HEK293 (cell line): ENCODE measurements around the gene EYA3.

ENCODE experiments used
- CTCF ChIA-PET: fragments of 350-600 bp; formaldehyde crosslinking; extraction: SDS; loops from one replicate; lab custom pipeline; 2021; ENCODE audit warnings: antibody characterized with exemption; lab: Yijun Ruan, JAX
- POLR2A ChIA-PET: fragments of 300-600 bp; formaldehyde crosslinking; extraction: SDS; loops from one replicate; lab custom pipeline; 2020; ENCODE audit warnings: antibody characterized with exemption, inconsistent platforms; lab: Yijun Ruan, JAX
- H3K27ac ChIP-seq: fragments of 200-500 bp; sonication (Bioruptor generic); 2 replicates; pipeline ENCODE4 v1.5.1; 2014; ENCODE audit warnings: low read depth, low read length, control low read depth, inconsistent platforms; ENCODE audit errors: extremely low read depth
- H3K36me3 ChIP-seq, 2 experiments: fragments of 200-500 bp in 1 of 2; sonication (Bioruptor generic) in 1 of 2; 1 replicate in 1 of 2; 2 replicates in 1 of 2; pipeline ENCODE4 v1.5.1; 2014 to 2017; ENCODE audit warnings: inconsistent platforms in 2 of 2, low read length in 2 of 2; ENCODE audit not compliant: control insufficient read depth in 2 of 2, insufficient read depth in 1 of 2
- H3K4me1 ChIP-seq: fragments of 200-500 bp; sonication (Bioruptor generic); 2 replicates; pipeline ENCODE4 v1.5.1; 2014; ENCODE audit warnings: mild to moderate bottlenecking, low read length, inconsistent platforms; ENCODE audit not compliant: control insufficient read depth, insufficient read depth
- H3K4me3 ChIP-seq: 2 replicates; pipeline ENCODE4 v1.5.1; 2011; ENCODE audit warnings: low read depth, mild to moderate bottlenecking, control low read depth, low read length, moderate library complexity
- H3K9me3 ChIP-seq: fragments of 200-500 bp; sonication (Bioruptor generic); 2 replicates; pipeline ENCODE4 v1.5.1; 2014; ENCODE audit warnings: low read depth, low read length, inconsistent platforms; ENCODE audit not compliant: control insufficient read depth, insufficient read depth
- BCL11B ChIP-seq: fragments of 450-650 bp; formaldehyde crosslinking; IDR thresholded peaks from 2 replicates; pipeline ENCODE4 v1.5.1; 2016; ENCODE audit warnings: low read depth, missing biosample characterization, missing genetic modification characterization
- KLF9 ChIP-seq: fragments of 450-650 bp; formaldehyde crosslinking; IDR thresholded peaks from 2 replicates; pipeline ENCODE4 v1.5.1; 2016; ENCODE audit warnings: missing biosample characterization, missing genetic modification characterization, low read depth
- MYNN ChIP-seq: fragments of 450-650 bp; formaldehyde crosslinking; IDR thresholded peaks from 2 replicates; pipeline ENCODE4 v1.5.1; 2016; ENCODE audit warnings: missing biosample characterization, missing genetic modification characterization, borderline replicate concordance
- SCRT1 ChIP-seq: fragments of 450-650 bp; formaldehyde crosslinking; IDR thresholded peaks from 2 replicates; pipeline ENCODE4 v1.5.1; 2016; ENCODE audit warnings: missing biosample characterization, missing genetic modification characterization, borderline replicate concordance
- SCRT2 ChIP-seq: fragments of 450-650 bp; formaldehyde crosslinking; IDR thresholded peaks from 2 replicates; pipeline ENCODE4 v1.5.1; 2016; ENCODE audit warnings: missing biosample characterization, missing genetic modification characterization
- ZBTB21 ChIP-seq: fragments of 450-650 bp; formaldehyde crosslinking; IDR thresholded peaks from 2 replicates; pipeline ENCODE4 v1.5.1; 2017; ENCODE audit warnings: missing biosample characterization, missing genetic modification characterization
- ZBTB48 ChIP-seq: fragments of 450-650 bp; formaldehyde crosslinking; IDR thresholded peaks from 2 replicates; pipeline ENCODE4 v1.5.1; 2016; ENCODE audit warnings: missing biosample characterization, missing genetic modification characterization
- ZBTB6 ChIP-seq: fragments of 450-650 bp; formaldehyde crosslinking; IDR thresholded peaks from 2 replicates; pipeline ENCODE4 v1.5.1; 2017; ENCODE audit warnings: missing biosample characterization, missing genetic modification characterization
- ZNF121 ChIP-seq: fragments of 450-650 bp; formaldehyde crosslinking; IDR thresholded peaks from 2 replicates; pipeline ENCODE4 v1.5.1; 2016; ENCODE audit warnings: missing biosample characterization, missing genetic modification characterization
- ZNF211 ChIP-seq: fragments of 450-650 bp; formaldehyde crosslinking; IDR thresholded peaks from 2 replicates; pipeline ENCODE4 v1.5.1; 2016; ENCODE audit warnings: low read depth, missing biosample characterization, missing genetic modification characterization
- ZNF248 ChIP-seq: fragments of 450-650 bp; formaldehyde crosslinking; IDR thresholded peaks from 2 replicates; pipeline ENCODE4 v1.5.1; 2017; ENCODE audit warnings: missing biosample characterization, missing genetic modification characterization
- ZNF335 ChIP-seq: fragments of 450-650 bp; formaldehyde crosslinking; conservative IDR thresholded peaks from 2 replicates; pipeline ENCODE4 v1.5.1; 2016; ENCODE audit warnings: missing biosample characterization, missing genetic modification characterization
- ZNF350 ChIP-seq: fragments of 450-650 bp; formaldehyde crosslinking; IDR thresholded peaks from 2 replicates; pipeline ENCODE4 v1.5.0; 2017; ENCODE audit warnings: missing biosample characterization, mild to moderate bottlenecking, missing genetic modification characterization
- ZNF394 ChIP-seq: fragments of 450-650 bp; formaldehyde crosslinking; IDR thresholded peaks from 2 replicates; pipeline ENCODE4 v1.5.1; 2016; ENCODE audit warnings: missing biosample characterization, missing genetic modification characterization, mild to moderate bottlenecking, moderate library complexity, borderline replicate concordance
- ZNF433 ChIP-seq: fragments of 450-650 bp; formaldehyde crosslinking; IDR thresholded peaks from 2 replicates; pipeline ENCODE4 v1.5.1; 2016; ENCODE audit warnings: missing biosample characterization, missing genetic modification characterization, low read depth
- ZNF449 ChIP-seq: fragments of 450-650 bp; formaldehyde crosslinking; IDR thresholded peaks from 2 replicates; pipeline ENCODE4 v1.5.1; 2017; ENCODE audit warnings: missing biosample characterization, mild to moderate bottlenecking, missing genetic modification characterization, moderate library complexity
- ZNF558 ChIP-seq: fragments of 450-650 bp; formaldehyde crosslinking; IDR thresholded peaks from 2 replicates; pipeline ENCODE4 v1.5.1; 2016; ENCODE audit warnings: missing biosample characterization, missing genetic modification characterization
- ZNF660 ChIP-seq: fragments of 450-650 bp; IDR thresholded peaks from 2 replicates; pipeline ENCODE4 v1.5.1; 2018; ENCODE audit warnings: missing biosample characterization, mild to moderate bottlenecking, missing genetic modification characterization
- ZNF664 ChIP-seq: fragments of 450-650 bp; formaldehyde crosslinking; IDR thresholded peaks from 2 replicates; pipeline ENCODE4 v1.5.1; 2016; ENCODE audit warnings: missing biosample characterization, missing genetic modification characterization
- ZSCAN16 ChIP-seq: fragments of 450-650 bp; formaldehyde crosslinking; IDR thresholded peaks from 2 replicates; pipeline ENCODE4 v1.5.1; 2016; ENCODE audit warnings: missing biosample characterization, missing genetic modification characterization
- TF ChIP-seq, protein P1 (sequence below): fragments of 450-650 bp; IDR thresholded peaks from 2 replicates; pipeline ENCODE4 v1.5.1; 2018; ENCODE audit warnings: missing biosample characterization, mild to moderate bottlenecking, missing genetic modification characterization
- TF ChIP-seq, protein P2 (sequence below): fragments of 450-650 bp; formaldehyde crosslinking; IDR thresholded peaks from 2 replicates; pipeline ENCODE4 v1.5.1; 2016; ENCODE audit warnings: missing biosample characterization, missing genetic modification characterization
- TF ChIP-seq, protein P3 (sequence below): fragments of 450-650 bp; formaldehyde crosslinking; IDR thresholded peaks from 2 replicates; pipeline ENCODE4 v1.5.1; 2016; ENCODE audit warnings: missing biosample characterization, missing genetic modification characterization

EYA3 gene

GRCh38 chr1:28091043-28091781, 2.8 kb upstream of the EYA3 start (continued):
- no peak for TF ChIP-seq ZNF121
- no peak for TF ChIP-seq ZBTB48
- no peak for TF ChIP-seq ZNF248
- TF ChIP-seq MYNN (tag by site-specific recombination), result no peak
- TF ChIP-seq, protein P1, sequence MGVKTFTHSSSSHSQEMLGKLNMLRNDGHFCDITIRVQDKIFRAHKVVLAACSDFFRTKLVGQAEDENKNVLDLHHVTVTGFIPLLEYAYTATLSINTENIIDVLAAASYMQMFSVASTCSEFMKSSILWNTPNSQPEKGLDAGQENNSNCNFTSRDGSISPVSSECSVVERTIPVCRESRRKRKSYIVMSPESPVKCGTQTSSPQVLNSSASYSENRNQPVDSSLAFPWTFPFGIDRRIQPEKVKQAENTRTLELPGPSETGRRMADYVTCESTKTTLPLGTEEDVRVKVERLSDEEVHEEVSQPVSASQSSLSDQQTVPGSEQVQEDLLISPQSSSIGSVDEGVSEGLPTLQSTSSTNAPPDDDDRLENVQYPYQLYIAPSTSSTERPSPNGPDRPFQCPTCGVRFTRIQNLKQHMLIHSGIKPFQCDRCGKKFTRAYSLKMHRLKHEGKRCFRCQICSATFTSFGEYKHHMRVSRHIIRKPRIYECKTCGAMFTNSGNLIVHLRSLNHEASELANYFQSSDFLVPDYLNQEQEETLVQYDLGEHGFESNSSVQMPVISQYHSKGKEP (tag by site-specific recombination), result peak; percentile 43; the same call in 1 of the 2 replicates
- no peak for TF ChIP-seq ZNF394
- peak; percentile 75; the same call in 1 of the 2 replicates for TF ChIP-seq ZNF660 (tag by site-specific recombination)
- TF ChIP-seq SCRT2 (tag by site-specific recombination), result peak; percentile 91
- TF ChIP-seq ZNF664 (tag by site-specific recombination), result peak; percentile 68
- TF ChIP-seq KLF9 (tag by site-specific recombination), result no peak
- TF ChIP-seq ZNF350, result no peak
- TF ChIP-seq ZBTB6 (tag by site-specific recombination), result 0 out of 2 replicates have a peak, but pooled peaks have one; percentile 34
- TF ChIP-seq BCL11B (tag by site-specific recombination), result no peak
- peak; percentile 79 for TF ChIP-seq SCRT1 (tag by site-specific recombination)
- TF ChIP-seq ZNF558 (tag by site-specific recombination), result no peak
- TF ChIP-seq ZNF211 (tag by site-specific recombination), result no peak

GRCh38 chr1:28087614-28088167, 719 bp downstream of the EYA3 start:
- H3K4me1 ChIP-seq, result peaks cover 5% of the 10 kb centered on the region; the same call in 1 of the 2 replicates
- H3K36me3 ChIP-seq, result no peaks in the 10 kb centered on the region
- no peaks in the 10 kb centered on the region for H3K9me3 ChIP-seq
- POLR2A ChIA-PET, result interaction anchor here (0.7 to 2.3 kb wide), 8 partner anchors 9 to 388 kb away, joined by 3 to 19 read pairs (median 5); partner anchors contain the start of genes ATP5IF1, MED18 and STX12
- H3K27ac ChIP-seq, result peak overlapping the region; percentile 90
- TF ChIP-seq ZNF449 (peak; percentile 54; the same call in 1 of the 2 replicates), ZNF433 (no peak), ZNF335 (tag by site-specific recombination) (peak; percentile 17), SCRT2 (tag by site-specific recombination) (peak; percentile 88), SCRT1 (tag by site-specific recombination) (peak; percentile 73; the same call in 1 of the 2 replicates), ZBTB21 (tag by site-specific recombination) (no peak), ZNF394 (no peak), ZSCAN16 (tag by site-specific recombination) (0 out of 2 replicates have a peak, but pooled peaks have one; percentile 13)
- TF ChIP-seq, protein P2, sequence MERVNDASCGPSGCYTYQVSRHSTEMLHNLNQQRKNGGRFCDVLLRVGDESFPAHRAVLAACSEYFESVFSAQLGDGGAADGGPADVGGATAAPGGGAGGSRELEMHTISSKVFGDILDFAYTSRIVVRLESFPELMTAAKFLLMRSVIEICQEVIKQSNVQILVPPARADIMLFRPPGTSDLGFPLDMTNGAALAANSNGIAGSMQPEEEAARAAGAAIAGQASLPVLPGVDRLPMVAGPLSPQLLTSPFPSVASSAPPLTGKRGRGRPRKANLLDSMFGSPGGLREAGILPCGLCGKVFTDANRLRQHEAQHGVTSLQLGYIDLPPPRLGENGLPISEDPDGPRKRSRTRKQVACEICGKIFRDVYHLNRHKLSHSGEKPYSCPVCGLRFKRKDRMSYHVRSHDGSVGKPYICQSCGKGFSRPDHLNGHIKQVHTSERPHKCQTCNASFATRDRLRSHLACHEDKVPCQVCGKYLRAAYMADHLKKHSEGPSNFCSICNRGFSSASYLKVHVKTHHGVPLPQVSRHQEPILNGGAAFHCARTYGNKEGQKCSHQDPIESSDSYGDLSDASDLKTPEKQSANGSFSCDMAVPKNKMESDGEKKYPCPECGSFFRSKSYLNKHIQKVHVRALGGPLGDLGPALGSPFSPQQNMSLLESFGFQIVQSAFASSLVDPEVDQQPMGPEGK (tag by site-specific recombination), result no peak
- TF ChIP-seq, protein P3, sequence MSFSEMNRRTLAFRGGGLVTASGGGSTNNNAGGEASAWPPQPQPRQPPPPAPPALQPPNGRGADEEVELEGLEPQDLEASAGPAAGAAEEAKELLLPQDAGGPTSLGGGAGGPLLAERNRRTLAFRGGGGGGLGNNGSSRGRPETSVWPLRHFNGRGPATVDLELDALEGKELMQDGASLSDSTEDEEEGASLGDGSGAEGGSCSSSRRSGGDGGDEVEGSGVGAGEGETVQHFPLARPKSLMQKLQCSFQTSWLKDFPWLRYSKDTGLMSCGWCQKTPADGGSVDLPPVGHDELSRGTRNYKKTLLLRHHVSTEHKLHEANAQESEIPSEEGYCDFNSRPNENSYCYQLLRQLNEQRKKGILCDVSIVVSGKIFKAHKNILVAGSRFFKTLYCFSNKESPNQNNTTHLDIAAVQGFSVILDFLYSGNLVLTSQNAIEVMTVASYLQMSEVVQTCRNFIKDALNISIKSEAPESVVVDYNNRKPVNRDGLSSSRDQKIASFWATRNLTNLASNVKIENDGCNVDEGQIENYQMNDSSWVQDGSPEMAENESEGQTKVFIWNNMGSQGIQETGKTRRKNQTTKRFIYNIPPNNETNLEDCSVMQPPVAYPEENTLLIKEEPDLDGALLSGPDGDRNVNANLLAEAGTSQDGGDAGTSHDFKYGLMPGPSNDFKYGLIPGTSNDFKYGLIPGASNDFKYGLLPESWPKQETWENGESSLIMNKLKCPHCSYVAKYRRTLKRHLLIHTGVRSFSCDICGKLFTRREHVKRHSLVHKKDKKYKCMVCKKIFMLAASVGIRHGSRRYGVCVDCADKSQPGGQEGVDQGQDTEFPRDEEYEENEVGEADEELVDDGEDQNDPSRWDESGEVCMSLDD (tag by site-specific recombination), result no peak
- peak overlapping the region; percentile 93 for H3K4me3 ChIP-seq
- CTCF ChIA-PET, result interaction anchor here (1.3 to 5.9 kb wide), 2 partner anchors 38 to 122 kb away, joined by 3 to 90 read pairs; no protein-coding TSS in a partner anchor
